HG02981 (cell line): ENCODE data around the gene PFDN6.

Experiments
- ATAC-seq: cut with Tn5 transposase; IDR thresholded peaks from one replicate; pipeline ENCODE4 v1.9.1; 2021; ENCODE audit warnings: mild to moderate bottlenecking, moderate library complexity; ENCODE audit not compliant: unreplicated experiment

The PFDN6 gene

GRCh38 chr6:33315793-33316602 is 26.6 kb downstream of the PFDN6 start:
- no peak for ATAC-seq

GRCh38 chr6:33316603-33317418 is 27.4 kb downstream of the PFDN6 start:
- ATAC-seq, result no peak

DNA sequence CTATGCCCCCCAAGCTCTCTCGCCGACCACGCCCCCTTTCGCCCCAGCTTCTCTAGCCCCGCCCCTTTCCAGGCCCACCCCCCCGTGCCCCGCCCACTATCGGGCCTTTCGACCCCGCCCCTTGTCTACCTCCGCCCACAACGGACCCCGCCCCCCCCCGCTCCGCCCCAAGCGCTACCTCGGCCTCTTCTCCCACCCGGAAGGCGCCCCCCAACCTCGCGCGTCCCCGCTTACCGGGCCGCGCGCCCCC is 27.9 kb downstream of the PFDN6 start:
- ATAC-seq, result no peak

- peak; percentile 46 for ATAC-seq
Measured at GRCh38 chr6:33317669-33318425, 28.4 kb downstream of the PFDN6 start, which contains the start of gene ZBTB22. TSS of gene ZBTB22 (minus strand) at chr6:33317744. CDS start at chr6:33316916, 828 bp downstream.

- no peak for ATAC-seq
Measured at GRCh38 chr6:33318426-33319073, 29.1 kb downstream of the PFDN6 start.

GRCh38 chr6:33319939-33320314 is 30.5 kb downstream of the PFDN6 start:
- ATAC-seq, result no peak

DNA sequence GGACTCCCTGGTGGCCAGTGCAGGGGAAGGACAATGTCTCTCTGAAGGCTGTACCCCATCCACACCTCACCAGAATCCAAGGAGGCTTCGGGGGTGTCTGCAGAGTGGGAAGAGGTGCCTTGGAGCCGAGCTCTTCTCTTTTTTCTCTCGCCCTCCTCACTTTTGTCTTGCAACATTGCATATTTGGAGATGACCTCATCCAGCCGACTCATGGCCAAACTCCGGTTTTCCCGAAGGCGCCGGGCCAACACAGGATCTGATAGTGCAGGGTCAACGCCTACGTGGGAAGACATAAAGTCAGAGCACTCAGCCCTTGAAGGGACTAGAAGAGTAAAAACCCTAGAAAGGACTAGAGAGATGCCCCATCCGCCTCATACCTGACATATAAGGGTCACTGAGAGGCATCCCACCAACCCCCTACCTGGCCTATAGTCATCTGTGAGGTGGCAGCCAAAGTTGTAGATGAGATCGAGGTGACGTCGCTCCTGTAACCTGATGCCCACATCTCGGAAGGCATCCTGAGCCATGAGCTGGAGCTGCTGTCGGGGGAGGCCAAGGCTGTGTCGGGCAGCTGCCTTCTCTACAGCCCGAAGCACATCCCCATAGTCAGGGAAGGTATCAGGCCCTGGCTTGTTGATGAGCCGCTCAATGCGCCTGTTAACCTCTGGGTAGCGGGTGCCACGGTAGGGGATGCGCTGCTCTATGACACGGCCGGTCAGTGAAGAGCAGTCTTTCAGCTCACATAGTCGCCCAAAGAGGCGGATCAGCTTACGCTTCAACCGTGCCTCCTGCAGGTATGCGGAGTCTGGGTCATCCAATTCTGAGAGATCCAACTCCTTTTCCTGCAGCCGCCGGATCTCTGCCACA is 31.1 kb downstream of the PFDN6 start:
- ATAC-seq, result no peak

GRCh38 chr6:33321227-33321626 is 31.8 kb downstream of the PFDN6 start:
- ATAC-seq, result no peak

DNA sequence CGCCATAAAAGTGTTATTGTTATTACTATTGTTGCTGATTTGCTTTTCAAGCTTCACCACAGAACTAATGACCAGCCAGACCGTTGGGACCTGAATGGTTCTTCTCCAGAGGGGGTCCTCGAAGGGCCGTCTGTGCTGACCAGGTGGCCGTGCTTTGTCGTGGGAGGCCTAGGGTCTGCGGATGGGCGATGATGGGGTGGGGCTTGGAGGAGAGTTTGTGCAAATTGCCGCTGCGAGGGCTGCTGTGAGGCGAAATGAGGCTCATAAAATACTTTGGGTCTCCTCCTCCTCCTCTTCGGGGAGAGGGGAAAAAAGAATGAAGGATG is 34.2 kb downstream of the PFDN6 start:
- no peak for ATAC-seq

DNA sequence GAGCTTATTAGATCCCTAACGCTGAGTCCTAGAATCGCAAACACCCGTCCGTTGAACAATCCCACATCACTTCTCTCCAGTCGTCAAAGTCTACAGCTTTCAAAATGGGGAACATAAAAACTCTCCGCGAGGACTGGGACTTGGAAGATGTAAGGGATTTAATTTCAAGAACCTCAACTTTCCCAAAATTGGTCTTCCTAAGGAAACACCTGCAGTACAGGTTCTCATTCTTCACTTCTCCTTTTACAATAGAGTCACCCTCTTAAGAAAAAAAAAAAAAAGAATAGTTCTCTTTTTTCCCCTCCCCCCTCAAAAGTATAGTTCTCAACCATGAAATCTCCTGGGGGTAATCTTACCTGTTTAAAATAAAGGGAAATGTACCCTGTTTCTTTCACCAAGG is 34.7 kb downstream of the PFDN6 start:
- no peak for ATAC-seq

DNA sequence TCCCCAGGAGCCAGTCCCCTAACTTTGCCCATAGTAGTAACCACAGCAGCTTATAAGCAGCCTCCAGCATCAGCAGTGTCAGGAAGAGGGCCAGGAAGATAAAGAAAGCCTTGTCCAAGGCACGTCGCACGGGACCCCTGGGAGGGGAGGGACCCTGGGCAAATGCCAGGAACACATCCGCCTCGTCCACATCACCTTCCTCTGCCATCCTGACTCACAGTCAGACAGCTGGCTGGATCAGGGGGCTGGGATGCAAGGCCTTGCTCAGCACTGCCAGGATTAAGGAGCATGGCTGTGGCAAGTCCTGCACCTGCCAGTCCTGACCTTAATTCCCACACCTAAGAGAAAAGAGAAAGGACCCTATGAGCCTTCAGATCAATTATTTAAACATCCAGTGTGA is 39.7 kb downstream of the PFDN6 start:
- no peak for ATAC-seq

- no peak for ATAC-seq
Measured at GRCh38 chr6:33330736-33331135, 41.3 kb downstream of the PFDN6 start.

DNA sequence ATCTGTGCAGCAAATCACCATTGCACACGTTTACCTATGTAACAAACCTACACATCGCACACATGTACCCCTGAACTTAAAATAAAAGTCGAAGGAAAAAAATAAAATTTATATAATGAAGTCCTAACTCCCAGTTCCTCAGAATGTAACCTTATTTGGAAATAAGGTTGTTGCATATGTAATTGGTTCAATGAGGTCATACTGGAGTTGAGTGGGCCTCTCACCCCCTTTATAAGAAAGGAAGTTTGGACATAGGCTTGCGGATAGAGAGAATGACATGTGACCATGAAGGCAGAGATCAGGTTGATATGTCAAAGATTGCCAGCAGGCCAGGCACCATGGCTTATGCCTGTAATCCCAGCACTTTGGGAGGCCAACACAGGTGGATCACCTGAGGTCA is 44.3 kb downstream of the PFDN6 start:
- no peak for ATAC-seq

GRCh38 chr6:33335916-33336315 is 46.5 kb downstream of the PFDN6 start:
- no peak for ATAC-seq

DNA sequence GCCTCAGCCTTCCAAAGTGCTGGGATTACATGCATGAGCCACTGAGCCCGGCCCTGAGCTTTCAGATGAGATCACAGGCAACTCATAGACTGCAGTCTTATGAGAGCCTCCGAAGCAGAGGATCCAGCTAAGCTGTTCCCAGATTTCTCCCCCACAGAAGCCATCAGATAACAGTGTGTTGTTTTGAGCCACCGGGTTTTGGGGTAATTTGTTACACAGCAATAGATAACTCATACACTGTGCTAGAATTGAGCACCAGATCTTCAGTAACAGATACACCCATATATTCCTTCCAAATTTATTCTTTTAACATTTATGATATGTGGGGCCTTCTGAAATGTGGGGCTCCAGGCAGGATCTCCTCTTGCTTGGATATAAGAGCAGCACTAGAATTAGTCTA is 47.1 kb downstream of the PFDN6 start:
- no peak for ATAC-seq

- no peak for ATAC-seq
Measured at GRCh38 chr6:33339193-33339592, 49.8 kb downstream of the PFDN6 start.
